ENCODE results near the gene RSPH9.

The RSPH9 gene

DNA sequence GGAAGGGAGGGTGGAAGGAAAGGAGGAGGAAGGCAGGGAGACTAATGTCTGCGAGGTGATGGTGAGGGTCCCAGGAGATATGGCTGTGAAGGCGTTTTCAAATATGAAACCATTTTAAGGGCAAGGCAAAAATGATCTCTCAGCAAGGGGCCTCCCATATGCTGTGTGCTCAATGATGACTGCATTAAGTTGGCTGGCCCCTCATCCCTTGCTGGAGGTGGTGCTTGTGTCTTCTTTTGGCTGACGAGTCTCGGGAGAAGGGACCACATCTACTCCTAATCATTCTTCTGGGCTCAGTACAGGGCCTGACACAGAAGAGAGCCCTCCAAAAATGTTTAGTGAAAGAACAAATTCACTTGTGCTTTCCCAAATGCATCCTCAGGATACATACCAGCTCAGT, 65.7 kb downstream of the RSPH9 start:
- TF ChIP-seq, protein P1, sequence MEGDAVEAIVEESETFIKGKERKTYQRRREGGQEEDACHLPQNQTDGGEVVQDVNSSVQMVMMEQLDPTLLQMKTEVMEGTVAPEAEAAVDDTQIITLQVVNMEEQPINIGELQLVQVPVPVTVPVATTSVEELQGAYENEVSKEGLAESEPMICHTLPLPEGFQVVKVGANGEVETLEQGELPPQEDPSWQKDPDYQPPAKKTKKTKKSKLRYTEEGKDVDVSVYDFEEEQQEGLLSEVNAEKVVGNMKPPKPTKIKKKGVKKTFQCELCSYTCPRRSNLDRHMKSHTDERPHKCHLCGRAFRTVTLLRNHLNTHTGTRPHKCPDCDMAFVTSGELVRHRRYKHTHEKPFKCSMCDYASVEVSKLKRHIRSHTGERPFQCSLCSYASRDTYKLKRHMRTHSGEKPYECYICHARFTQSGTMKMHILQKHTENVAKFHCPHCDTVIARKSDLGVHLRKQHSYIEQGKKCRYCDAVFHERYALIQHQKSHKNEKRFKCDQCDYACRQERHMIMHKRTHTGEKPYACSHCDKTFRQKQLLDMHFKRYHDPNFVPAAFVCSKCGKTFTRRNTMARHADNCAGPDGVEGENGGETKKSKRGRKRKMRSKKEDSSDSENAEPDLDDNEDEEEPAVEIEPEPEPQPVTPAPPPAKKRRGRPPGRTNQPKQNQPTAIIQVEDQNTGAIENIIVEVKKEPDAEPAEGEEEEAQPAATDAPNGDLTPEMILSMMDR (IDR thresholded peaks at IDR 0.05; ENCODE audit: extremely low read depth, insufficient read depth, missing control alignments): no peak
- in situ Hi-C loops (cut with MboI; ENCODE audit: low pct_unique_long_range_greater_than_20kb, low sequenced_read_pairs, unreplicated experiment): no loop called here
- DNase-seq (ENCODE audit: low spot score): no peak

DNA sequence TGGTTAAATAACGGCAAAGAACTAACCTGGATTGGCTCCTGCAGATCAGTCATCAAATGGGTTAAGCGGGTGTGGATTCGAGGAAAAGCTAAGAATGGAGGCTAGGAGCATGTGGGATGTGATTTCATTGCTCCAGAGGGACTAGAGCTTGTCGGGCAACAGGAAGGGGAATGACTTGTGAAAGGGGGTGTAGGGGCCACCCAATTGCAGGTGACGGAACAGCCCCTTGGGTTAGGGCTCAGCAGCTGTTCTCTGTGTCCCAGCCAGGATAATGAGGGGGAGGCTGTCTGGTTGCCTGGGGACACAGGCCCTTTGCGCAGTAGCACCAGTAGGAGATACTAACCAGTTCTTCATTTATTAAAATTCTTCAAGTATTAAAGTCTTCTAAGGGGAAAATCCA, 67.7 kb downstream of the RSPH9 start:
- TF ChIP-seq, protein P1 (IDR thresholded peaks at IDR 0.05; ENCODE audit: extremely low read depth, insufficient read depth, missing control alignments): no peak
- no peak for DNase-seq (ENCODE audit: low spot score)
- in situ Hi-C loops (cut with MboI; ENCODE audit: low pct_unique_long_range_greater_than_20kb, low sequenced_read_pairs, unreplicated experiment): no loop called here

DNA sequence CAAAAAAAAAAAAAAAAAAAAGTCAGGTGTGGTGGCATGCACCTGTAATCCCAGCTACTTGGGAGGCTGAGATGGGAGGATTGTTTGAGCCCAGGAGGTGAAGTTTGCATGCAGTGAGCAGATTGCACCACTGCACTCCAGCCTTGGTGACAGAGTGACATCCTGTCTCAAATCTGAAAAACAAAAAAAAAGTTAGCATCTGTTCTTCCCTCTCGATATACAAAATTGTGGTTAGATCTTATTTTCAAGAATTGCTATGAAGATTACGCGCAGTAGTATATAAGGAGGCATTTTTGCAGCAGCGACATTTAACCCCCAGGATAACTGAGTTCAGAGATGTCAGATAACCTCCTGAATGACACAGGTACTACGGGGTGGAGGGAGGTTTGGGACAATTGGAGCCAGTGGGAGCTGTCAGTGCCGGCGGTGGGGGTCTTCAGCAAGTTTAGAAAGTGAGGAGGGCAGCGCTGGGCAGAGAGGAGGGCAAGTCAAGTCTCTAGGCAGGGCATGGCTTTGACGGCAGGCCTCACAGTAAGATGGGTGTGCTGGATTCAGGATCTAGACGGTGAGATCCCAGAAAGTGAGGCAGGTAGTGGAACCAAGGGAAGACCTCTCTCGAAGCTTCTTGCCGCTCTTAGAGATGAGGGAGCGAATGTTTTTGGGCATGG, 68.9 kb downstream of the RSPH9 start:
- in situ Hi-C loops (cut with MboI; ENCODE audit: low pct_unique_long_range_greater_than_20kb, low sequenced_read_pairs, unreplicated experiment): no loop called here
- TF ChIP-seq, protein P1 (IDR thresholded peaks at IDR 0.05; ENCODE audit: extremely low read depth, insufficient read depth, missing control alignments): no peak
- no peak for DNase-seq (ENCODE audit: low spot score)

DNA sequence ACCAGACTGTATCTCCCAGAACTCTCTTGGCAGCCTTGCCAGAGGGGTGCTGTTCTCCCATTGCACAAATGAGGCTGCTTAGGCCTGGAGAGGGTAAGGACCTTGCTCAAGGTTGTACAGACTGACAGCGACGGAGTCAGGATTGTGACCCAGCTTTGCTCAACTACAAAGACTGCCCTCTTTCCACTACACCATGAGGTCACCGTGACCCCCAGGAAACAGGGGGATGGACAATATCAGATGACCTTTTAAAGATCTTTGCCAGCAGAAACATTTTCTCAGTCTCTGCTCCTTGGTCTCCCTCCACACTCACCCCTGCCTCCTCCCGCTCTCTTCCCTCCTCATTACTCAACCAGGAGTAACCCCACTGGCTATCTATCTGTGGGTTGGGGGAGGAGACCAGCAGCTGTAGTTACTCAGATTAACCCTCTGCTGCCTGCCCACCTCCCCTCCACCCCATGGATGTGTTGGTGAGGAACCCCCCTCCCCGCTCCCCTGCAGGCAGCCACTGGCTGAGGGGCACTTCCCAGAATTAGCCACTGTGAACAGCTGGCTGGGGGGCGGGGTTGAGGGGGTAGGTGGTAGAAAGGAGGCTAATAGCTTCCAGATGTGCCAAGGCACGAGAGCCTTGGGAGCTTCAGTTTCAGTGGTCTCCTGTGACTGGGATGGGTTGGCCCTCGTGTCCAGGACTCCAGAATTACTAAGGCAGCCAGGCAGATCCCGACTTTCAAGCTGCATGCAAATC, 69.6 kb downstream of the RSPH9 start:
- in situ Hi-C loops (cut with MboI; ENCODE audit: low pct_unique_long_range_greater_than_20kb, low sequenced_read_pairs, unreplicated experiment): no loop called here
- TF ChIP-seq, protein P1 (IDR thresholded peaks at IDR 0.05; ENCODE audit: extremely low read depth, insufficient read depth, missing control alignments): no peak
- peak; percentile 48 for DNase-seq (ENCODE audit: low spot score)

DNA sequence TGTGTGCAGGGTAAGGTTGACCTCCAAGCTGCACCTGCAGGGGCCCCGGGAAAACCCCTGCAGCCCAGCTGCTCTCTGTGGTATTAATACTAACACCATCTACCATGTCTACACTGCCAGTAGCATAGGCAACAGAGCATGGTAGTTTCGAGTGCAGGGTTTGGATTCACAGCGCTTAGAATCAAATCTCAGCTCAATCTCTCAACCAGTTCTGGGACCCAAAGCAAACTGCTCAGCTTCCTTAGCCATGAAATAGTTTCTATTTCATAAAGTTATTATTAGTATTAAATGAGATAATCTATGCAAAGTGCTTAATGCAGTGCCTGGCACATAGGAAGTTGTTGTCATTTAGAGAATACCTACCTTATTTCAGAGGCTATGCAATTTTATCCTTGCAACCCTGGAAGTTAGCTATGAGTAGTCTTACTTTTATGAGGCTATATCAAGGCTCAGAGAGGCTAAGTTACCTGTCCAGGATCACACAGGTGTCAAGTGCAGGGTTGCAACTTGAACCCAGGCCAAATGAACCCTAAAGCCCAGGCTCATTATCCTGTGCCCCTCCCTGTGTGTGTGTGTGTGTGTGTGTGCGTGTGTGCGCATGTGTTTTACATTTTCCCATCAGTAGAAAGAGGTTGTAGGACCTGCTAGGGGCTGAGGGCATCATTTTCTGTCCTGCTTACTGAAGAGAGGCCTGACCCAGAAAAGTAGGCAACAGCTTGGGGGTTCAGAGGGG, 70.4 kb downstream of the RSPH9 start:
- peak; percentile 82 for DNase-seq (ENCODE audit: low spot score)
- in situ Hi-C loops (cut with MboI; ENCODE audit: low pct_unique_long_range_greater_than_20kb, low sequenced_read_pairs, unreplicated experiment): no loop called here
- TF ChIP-seq, protein P1 (IDR thresholded peaks at IDR 0.05; ENCODE audit: extremely low read depth, insufficient read depth, missing control alignments): no peak

DNA sequence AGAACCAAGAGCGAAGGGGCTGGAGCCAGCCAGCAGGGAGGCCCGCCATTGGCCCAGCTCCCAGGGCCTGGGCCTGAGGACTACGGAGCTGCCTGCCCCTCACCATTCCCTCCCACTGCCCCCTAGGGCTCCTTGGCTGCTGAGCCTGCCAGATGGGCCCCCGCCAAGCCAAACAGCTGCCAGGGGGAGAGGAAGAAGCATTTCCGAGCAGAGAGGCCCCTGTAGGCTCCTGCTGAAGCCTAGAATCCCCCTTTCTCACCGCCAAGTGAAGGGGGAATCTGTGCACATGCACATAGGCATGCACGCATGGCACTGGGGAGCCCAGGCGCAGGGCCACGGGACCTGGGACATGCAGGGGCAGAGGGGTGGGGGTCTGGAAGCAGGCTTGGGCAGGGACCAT, 71.3 kb downstream of the RSPH9 start:
- in situ Hi-C loops (cut with MboI; ENCODE audit: low pct_unique_long_range_greater_than_20kb, low sequenced_read_pairs, unreplicated experiment): no loop called here
- no peak for DNase-seq (ENCODE audit: low spot score)

More for the DNA sequence above, 71.3 kb downstream of the RSPH9 start:
- TF ChIP-seq, protein P1 (IDR thresholded peaks at IDR 0.05; ENCODE audit: extremely low read depth, insufficient read depth, missing control alignments): no peak

Measured in GM13977 (cell line).